ENCODE results near the gene FAM221B.

FAM221B gene

DNA sequence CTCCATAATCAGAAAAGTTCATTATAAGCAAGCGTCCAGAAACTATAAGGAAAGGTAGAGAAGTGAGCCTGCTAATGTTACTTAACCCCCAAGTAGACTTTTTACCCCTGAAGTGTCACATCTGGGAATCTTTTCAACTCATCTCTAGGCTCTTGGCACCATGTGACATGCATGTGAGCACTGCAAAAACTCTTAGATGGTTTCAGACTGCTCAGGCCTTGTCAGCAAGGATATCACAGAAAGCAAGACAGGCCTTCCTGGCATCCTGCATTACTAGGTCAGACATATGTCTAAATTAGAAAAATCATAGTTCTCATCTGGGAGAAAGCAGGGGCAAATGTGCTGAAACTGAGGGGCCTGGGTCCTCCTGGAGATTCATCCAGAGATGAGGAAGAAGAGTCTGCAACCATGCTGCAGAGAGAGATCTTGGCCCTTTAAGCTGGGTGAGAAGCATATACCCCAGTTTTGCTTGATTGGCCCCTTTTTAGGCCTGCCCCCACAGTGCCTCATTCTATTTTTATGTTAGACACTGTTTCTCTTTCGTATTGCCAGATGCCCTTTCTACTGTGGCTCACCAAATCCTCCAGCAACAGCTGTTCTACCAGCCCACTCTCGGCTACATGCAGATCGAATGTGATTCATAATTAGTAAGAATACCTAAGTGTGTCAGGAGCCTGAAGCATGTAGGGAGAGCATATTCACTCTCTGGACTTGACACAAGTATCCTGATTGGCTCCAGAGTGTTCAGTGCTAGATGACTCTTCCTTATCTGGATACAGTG lies 19.4 kb upstream of the FAM221B start:
- DNase-seq (ENCODE audit: low read depth), result peak; percentile 47

DNA sequence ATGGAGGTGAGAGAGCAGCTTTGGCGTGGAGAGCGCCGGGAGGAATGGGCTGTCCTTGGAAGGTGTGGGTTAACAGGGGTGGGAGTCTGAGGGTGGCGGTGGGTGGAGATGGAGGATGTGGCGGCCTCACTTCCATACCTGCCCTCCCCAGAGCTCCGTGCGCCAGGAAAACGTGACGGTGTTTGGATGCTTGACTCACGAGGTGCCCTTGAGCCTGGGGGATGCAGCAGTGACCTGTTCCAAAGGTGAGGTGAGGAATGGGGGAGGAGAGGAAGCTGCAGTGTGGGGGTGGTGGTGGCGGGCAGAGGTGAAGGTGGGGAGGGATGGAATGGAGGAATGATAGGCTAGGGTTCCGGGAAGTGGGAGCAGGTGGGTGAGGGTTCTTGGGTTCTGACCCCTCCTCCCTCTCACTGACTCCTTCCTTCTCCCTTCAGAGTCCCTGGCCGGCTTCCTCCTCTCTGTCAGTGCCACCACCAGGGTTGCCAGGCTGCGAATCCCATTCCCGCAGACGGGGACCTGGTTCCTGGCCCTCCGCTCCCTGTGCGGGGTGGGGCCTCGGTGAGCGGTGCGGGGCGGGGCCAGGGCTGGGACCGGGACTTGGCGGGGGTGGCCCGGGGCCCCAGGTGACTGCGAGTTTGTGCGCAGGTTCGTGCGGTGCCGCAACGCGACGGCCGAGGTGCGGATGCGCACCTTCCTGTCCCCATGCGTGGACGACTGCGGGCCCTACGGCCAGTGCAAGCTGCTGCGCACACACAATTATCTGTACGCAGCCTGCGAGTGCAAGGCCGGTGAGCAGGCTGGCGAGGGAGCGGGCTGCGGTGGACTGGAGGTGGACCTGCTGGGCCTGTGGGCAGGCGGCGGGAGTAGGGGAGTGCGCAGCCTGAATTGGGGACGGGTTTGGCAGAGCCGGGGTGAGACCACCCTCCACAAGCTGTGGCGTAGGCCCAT lies 17.6 kb upstream of the FAM221B start:
- DNase-seq (ENCODE audit: low read depth), result no peak

DNA sequence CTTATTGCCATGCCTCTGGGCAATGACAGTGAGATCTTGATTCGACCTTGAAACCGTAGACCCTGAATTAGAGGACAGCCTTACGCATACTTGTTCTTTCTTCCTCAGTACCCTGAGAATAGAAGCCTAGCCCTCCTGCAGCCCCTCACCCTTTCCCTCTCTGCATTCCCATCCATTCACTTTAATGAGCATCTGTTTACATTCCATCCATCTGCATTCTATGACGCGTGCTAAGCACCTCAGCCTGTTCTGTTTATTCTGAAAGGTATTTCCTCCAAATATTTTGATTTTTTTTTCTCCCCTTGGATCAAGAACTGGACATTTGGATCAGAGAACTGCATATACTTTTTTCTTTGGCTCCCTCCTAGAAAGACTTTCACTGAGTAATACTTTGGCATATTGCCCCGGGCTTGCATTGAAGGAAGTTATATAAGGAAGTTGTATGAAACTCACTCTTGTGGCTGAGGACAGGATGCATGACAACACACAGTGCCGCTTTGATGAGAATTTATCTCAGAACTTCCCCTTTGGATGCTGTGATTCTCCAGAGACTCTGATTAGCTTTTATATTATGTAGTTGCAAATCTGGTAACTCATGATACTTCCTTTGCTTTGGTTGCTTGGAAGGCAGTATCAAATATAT lies 16.2 kb upstream of the FAM221B start:
- peak; percentile 72 for DNase-seq (ENCODE audit: low read depth)

DNA sequence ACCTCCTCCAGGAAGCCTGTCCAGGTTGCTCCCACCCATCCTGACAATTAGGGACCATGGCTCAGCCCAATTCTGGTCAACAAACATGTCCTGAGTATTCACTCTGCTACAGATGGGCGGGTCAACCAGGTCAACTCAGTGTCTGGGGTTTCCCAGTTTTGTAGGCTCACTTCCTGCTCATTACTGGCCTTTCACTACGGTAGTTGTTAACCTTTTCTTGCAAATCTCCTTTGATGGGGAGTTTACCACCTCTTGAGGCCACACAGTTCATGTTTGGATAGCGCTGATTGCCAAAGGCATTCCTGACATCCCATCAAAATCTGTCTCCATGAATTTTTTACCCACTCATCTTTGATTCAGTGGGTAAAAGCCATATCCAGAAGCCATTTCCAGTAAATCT lies 14.3 kb upstream of the FAM221B start:
- no peak for DNase-seq (ENCODE audit: low read depth)

DNA sequence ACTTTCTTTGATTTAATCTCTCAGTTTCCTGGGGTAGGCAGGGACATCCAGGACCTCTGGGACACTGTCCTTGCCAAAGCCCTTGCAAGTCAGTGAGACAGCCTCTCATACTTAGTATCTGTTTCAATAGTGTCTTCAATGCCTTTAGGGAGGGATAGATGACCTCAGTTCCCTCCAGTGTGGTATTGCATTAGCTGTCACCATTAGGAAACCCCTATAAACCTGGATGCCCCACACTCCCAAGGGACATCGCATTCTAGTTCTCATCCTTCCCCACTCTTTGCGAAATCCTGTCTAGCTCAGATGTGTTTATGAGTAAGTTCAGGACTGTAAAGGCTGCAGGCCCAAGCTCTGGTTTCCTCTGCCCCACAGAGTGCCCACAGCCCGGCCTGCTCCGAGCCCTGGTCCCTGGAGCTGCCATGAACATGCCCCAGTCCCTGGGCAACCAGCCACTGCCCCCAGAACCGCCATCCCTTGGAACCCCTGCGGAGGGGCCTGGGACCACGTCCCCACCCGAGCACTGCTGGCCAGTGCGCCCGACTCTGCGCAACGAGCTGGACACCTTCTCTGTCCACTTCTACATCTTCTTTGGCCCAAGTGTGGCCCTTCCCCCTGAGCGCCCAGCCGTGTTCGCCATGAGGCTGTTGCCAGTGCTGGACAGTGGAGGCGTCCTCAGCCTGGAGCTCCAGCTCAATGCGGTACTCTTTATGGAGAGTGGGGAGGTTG lies 13.7 kb upstream of the FAM221B start:
- no peak for DNase-seq (ENCODE audit: low read depth)

DNA sequence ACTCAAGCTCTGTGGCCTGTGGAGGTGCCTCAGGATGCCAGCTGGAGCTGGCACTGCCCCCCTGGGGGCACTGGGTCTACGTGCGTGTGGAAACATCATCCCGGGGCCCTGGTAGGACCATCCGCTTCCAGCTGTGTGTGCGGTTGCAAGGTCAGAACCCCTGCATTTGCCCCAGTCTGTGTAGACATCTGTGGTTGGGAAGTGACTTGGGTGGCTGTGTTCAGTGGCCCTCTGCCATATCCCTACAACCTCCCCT lies 13.0 kb upstream of the FAM221B start:
- DNase-seq (ENCODE audit: low read depth), result no peak

DNA sequence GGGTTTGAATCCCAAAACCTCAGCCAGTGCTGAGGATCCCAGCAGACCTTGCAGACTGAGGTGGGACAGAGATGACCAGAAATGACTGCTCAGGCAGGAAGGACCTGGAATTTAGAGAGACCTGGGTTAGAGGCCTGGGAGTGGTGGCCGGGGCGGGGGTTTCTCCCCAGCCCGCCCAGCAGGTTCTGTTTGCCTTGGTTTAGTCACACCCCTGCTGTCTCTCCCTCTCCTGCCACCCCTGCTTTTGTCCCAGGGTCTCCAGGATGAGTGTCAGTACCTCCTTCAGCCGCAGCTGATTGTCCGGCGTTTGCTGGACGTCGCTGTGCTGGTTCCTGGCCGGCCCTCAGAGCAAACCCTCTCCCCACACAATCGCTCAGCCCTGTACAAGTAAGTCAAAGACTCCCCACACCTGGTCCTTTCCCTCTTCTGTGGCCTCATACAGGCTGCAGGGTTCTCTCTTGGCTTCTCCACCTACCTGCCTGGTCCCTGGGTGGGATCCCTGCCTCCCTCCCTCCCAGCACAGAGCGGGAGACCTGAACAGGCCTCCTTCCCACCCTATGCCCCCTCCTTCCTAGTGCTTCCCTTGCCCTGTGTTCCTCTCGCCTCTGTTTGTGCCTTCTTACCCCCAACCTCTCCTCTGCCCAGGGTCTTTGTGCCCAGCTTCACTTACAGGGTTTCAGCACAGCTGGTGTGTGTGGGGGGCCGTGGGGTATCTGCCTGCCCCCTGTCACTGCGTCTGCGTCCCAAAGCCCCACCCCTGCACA lies 12.5 kb upstream of the FAM221B start:
- DNase-seq (ENCODE audit: low read depth), result no peak

DNA sequence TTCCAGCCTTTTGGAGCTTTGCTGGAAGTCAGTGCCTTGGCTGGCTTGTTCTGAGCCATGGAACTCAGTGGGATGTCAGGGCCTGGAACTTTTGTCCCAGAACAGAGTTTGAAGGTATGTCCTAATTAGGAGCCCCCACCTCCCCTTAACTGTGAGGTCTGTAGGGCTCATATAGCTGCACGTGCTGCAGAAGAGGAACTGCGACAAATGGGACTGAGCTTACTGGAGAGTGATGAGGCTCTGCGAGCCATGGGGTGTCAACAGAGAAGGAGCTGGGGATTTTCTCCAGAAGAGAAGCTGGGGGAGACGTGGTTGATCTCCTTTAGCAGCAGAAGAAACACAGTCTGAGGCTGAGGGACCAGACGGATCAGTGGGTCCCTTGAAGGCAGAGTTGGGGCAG lies 11.4 kb upstream of the FAM221B start:
- DNase-seq (ENCODE audit: low read depth), result no peak

DNA sequence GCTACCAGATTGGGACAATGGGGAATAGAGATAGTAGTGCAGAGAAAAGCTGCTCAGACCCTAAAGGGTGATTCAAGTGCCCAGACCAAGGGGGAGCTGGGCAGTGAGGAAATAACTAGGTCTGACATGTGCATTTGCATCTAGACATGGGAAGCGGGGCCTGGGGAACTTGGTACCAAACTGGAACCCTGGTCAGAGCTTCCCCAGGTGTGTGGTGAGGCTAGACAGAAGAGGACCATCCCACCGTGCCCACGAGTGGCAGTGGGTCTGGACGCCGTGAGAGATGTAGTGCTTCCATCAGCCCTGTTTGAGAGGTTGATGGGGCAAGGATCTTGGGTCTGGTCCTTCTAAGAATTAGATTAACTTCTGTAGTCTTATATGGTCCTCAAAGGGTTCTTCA lies 8.1 kb upstream of the FAM221B start:
- DNase-seq (ENCODE audit: low read depth), result no peak

DNA sequence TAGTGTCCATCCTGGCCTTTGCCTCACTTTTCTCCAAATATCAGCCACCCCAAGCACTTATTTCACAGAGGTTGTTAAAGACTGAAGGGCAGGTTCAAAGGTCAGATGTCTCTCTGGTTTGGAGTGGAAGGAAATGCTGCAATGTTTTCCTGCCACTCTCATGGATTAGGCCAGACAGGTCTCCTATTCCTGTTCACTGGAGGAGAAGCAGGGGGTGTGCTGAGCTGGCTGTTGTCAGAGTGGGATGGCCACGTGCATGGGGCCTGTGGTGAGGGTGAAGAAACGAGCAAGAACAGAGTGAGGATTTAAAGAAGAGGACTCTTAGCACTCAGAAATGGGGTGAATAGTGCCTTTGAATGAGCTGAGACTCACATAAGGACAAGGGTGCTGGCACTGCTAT lies 7.2 kb upstream of the FAM221B start:
- no peak for DNase-seq (ENCODE audit: low read depth)

DNA sequence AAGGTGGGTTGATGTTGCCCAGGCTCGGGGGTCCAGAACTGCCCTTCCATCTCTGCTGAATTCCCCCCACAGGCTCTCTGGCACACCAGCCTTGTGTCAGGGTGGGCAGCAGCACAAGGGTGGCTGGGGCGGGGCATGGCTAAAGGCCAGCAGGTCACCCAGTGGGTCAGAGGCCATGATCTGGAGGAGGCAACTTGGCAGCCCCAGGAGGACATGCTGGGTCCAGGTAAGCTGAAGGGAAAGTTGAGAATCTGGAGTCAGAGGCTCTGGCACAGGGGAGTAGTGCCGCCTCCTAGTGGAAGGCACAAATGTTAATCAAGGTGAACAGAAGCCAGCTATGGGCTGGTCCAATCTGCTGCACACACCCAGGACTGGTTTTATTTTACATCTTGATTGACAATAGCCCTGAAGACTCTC lies 6.7 kb upstream of the FAM221B start:
- DNase-seq (ENCODE audit: low read depth), result no peak

DNA sequence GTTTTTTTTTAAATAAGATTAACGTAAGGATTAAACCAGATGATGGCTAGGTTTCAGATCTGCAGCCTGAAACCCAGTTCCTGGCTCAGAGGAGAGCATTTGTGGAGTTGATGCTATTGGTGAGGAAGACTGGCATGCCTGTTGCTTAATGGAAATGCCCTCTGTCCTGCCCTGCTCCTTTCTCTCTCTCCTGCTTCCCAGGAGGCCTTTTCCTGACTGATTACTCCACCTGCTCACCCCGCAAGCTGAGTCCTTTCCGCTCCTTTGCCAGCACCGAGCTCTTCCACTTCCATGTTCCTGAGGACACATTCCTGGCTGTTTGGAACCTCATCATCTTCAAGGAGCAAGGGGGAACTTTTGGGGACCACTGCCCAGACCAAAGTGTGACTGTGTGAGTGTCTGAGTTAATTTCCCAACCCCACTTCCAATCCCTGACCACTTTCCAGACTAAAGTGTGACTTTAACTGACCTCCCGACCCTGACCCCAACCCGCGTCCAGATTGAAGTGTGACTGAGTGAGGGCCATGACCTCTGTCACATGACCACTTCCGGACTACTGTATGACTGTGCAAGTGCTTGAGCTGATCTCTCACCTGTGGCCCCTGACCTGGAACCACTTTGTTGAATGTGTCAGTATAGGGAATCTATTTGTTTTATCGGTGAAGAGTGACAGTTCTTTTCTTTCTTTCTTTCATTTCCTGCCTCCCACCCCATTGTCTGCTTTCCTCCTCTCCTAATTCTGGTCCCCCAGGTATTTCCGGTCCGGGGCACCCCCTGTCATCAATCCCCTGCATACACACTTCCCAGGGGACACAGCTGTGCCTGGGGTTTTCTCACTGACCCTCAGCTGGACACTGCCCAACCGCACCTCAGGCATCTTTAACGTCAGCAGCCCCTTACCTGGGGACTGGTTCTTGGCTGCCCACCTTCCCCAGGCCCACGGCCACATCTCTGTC lies 6.0 kb upstream of the FAM221B start:
- no peak for DNase-seq (ENCODE audit: low read depth)

DNA sequence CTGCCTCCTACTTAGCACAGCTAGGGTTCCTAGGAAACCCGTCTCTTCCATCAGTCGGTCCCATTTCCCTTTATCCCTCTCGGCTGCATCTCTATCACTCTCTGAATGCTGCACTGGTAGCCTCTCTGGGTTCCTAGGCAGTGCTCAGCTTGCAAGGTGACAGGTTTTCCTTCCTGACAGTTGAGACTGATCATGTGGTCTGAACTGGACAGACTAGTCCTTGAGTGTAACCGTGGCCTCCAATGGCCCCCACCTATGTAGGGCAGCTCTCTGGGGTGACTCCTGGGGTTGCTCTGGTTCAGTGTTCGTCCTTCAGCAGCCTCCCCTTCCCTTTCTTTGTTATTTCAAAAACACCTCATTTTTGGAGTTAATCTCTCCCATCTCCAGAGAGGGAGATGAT lies 4.3 kb upstream of the FAM221B start:
- DNase-seq (ENCODE audit: low read depth), result no peak

DNA sequence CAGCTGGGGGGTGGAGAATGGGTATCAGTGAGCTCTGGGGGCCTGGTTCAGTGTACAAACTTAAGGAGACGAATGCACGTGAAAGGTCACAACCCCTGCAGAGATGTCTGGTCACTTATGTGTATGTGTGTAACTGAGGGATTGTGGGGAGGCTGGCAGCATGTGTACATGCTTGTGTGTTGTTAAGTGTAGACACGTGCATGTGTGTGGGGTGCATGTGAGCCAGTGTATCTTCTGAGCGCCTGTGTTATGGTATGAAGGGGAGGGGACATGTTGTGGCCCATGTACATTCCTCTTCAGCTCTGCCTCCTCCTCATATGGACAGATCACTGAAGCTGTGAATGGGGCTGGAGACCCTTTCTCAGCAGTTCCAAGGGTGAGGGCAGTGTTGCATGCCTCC lies 2.5 kb upstream of the FAM221B start:
- DNase-seq (ENCODE audit: low read depth), result no peak

DNA sequence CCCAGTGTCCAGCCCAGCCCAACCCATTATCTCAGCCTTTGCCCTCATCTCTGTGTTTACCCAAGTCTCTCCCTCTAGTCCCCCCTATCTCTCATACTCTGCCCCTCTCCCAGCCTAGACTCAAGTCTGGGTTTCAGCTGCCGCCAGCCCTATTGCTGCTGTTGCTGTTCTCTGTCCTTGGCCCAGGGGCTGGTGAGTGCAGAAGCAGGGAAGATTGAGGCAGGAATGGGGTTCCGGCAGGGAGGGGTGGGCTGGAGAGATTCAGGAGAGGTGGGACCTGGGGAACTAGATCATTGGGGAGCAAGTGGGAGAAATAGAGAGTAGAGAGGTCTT lies 1.2 kb upstream of the FAM221B start:
- DNase-seq (ENCODE audit: low read depth), result no peak

DNA sequence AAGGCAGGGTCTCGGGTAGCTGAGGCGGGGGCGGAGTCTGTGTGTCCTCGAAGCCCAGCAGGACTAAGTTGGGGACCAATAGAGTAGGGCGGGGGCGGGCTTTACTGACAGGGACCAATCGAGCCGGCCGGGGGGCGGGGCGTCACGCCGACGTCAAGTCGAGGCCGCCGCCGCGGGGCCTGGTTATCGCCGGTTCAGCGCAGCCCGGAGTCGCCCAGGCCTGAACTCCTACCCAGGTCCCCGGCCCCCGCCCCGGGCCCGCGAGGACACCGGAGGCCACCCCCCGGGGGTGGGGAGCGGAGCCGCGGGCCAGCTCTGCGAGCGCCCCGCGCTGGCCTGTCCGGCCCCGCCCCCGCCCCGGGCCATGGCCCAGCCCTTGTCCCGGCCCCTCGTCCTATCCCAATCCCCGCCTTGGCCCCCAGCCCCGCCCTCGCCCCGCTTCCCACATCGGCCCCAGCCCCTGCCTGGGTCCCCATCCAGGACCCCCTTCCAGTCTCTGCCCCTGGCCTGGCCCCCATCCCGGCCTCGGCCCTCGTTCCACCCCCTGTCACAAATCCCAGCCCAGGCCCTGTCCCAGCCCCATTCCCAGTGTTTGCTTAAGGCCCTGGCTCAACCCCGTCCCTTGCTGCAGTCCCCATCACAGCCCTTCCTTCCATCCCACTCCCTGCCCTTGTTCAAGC lies 692 bp upstream of the FAM221B start, which contains the start of gene TMEM8B:
TMEM8B (plus strand) TSS at position 145 of the 680 bp plus-strand sequence; CDS start at position 365, 220 bp downstream.
- DNase-seq (ENCODE audit: low read depth), result peak; percentile 69

DNA sequence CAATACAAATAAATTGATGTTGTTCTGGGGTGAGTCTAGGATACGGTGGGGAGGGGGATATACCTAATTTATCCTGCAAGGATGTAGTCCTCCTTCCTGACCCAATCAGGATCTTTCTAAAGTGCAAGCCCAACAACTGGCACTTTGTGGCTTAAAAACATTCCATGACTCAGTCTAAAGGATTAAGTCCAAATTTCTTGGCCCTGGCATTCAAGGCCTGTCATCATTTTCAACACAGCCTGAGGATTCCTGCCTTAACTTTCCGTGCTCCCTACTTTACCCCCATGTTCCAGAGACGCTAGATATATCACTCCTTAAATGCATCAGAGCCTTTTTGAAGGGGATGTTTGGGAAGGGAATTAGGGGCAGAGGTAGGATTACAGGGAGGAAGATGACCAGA lies 1.0 kb downstream of the FAM221B start:
- peak; percentile 63 for DNase-seq (ENCODE audit: low read depth)

DNA sequence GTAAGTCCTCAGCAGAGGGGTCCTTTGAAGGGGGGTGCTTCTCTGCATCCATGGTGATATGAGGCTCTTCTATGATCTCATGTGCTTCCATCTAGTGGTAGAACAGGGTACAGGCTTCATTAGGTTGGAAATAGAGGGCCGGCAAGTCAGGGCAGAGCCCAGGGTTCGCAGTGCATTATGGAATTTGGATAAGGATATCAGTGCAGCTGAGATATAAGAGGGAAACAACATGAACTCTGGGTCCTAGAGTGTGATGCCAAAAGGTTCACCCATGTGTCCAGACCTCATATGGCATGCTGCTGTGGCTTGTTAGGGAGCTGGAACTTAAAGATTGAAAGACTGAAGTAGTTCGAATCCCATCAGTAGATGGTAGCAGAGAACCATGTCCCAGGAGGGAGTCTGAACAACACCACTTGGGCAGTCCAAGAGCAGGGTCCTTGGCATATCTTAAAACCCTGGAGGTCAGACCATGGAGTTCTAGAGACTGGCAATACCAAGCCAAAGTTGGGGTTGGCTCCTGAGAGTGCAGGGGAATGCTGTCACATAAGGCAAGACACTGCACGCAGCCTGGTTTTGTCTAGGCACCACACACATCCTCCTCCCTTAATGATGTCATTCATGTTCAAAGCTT lies 2.3 kb downstream of the FAM221B start:
- peak; percentile 65 for DNase-seq (ENCODE audit: low read depth)

DNA sequence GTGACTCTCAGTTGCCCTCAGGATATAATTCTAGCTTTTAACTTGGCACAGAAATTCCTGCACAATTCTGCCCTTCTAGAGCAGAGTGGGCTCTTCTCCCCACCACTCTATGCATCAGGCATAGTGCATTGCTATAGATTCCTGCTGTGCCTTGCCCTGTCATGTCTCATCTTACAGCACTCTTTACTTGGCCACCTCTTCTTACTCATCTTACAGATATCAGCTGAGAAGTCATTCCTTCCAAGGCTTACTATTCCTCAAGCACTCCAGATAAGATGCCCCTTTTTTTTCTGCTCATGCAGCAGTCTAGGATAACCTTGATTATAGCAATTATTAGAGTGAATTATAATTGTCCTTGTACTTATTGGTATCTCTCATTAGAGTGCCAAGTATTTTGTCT lies 5.6 kb downstream of the FAM221B start:
- DNase-seq (ENCODE audit: low read depth), result no peak
